ENCODE results near the gene MKS1.

Gene MKS1

DNA sequence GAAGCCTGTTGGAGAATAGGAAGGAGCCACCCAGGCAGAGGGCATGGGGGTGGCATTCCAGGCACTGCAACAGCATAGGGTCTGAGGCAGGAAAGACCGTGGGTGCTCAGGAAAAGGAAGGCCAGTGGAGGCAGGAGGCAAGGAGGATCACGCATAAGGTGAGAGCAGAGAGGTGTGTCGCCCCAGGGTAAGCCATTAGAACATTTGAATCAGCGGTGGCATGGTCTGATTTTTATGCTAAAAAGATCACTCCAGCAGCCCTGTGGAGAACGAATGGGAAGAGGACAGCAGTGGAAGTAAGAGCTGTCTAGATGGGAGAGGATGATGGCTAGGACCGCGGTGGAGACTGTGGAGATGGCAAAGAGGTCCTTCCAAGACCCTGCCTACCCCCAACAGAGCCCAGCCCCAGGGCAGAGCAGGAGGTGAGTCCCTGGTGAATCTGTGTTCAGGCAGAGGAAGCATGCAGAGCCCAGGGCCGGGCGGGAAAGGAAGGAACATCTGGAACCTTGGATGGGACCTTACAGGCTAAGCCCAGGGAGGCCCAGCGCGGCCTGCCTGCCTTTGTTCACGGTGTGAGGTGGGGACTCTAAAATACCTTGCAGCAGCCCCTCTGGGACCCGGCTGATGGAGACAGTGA, 27.2 kb upstream of the MKS1 start:
- ChIA-PET POLR2A (no interaction called here), CTCF (interaction anchor here (6.4 kb wide), 1 partner anchor 9 kb away, joined by 72 read pairs; the partner anchor contains the start of gene LPO)
- DNase-seq (ENCODE audit: low read depth, low spot score), result no peak
- H3K4me3 ChIP-seq (ENCODE audit: low read depth, low read length), result no peak overlapping the region
- TF ChIP-seq, protein P1, sequence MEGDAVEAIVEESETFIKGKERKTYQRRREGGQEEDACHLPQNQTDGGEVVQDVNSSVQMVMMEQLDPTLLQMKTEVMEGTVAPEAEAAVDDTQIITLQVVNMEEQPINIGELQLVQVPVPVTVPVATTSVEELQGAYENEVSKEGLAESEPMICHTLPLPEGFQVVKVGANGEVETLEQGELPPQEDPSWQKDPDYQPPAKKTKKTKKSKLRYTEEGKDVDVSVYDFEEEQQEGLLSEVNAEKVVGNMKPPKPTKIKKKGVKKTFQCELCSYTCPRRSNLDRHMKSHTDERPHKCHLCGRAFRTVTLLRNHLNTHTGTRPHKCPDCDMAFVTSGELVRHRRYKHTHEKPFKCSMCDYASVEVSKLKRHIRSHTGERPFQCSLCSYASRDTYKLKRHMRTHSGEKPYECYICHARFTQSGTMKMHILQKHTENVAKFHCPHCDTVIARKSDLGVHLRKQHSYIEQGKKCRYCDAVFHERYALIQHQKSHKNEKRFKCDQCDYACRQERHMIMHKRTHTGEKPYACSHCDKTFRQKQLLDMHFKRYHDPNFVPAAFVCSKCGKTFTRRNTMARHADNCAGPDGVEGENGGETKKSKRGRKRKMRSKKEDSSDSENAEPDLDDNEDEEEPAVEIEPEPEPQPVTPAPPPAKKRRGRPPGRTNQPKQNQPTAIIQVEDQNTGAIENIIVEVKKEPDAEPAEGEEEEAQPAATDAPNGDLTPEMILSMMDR (IDR thresholded peaks at IDR 0.05; ENCODE audit: insufficient read depth, low read length, missing control alignments), result no peak

DNA sequence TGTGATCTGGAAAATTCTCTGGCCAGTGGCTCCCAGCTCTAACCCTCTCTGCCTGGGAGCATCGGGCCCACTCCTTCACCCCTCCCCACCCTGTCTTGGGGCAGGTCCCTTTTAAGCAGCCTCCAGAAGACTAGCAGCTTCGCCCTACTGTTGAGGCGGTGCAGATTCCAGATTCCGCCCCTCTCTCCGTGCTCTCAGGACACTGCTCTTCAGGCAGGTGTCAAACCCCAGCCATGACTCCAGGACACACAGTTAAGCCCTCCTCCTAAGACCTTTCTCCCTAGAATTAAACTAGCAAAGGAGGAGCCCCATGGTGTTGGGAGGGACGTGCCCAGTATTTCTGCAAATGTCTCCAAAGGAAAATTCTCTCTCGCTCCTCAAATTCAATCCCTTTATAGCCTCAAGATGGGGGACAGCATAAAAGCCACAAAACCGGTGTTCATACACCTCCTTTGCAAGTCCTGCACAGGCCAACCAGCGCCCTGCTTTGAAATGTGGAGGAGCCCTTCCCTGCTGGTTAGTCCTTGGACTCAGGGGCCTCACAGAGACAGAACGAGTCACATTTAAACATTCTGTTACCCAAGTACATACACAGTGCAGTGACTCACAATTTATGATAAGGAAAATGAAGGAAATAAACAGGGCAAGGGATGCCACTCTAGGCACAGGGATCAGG, 26.5 kb upstream of the MKS1 start:
- ChIA-PET POLR2A (interaction anchor here (0.6 kb wide), 1 partner anchor 350 kb away, joined by 3 read pairs; no protein-coding TSS in a partner anchor), CTCF (interaction anchor here (6.4 kb wide), 1 partner anchor 9 kb away, joined by 72 read pairs; the partner anchor contains the start of gene LPO)
- H3K4me3 ChIP-seq (ENCODE audit: low read depth, low read length), result no peak overlapping the region
- DNase-seq (ENCODE audit: low read depth, low spot score), result no peak
- TF ChIP-seq, protein P1 (IDR thresholded peaks at IDR 0.05; ENCODE audit: insufficient read depth, low read length, missing control alignments), result no peak

DNA sequence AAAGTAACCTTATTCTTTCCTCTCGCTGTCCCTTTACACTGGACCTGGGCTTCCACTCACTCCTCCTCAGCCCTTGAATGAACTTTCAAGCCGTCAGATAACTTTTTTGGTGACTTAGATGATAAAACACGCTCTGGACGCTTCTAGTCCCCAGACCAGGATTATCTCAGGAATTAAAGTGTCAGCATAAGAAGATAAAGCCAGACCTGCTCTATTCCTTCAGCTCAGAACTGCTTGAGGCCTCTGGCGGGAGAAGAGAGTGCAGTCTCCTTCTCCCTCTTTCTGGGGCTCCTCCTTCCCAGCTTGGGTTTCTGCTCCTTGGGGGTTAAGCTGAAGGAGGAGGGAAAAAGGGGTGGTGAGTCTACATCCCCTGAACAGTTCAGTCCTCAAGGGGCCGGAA, 25.9 kb upstream of the MKS1 start:
- CTCF ChIA-PET, result no interaction called here
- TF ChIP-seq, protein P1 (IDR thresholded peaks at IDR 0.05; ENCODE audit: insufficient read depth, low read length, missing control alignments), result no peak
- H3K4me3 ChIP-seq (ENCODE audit: low read depth, low read length), result no peak overlapping the region
- POLR2A ChIA-PET, result interaction anchor here (0.6 kb wide), 1 partner anchor 350 kb away, joined by 3 read pairs; no protein-coding TSS in a partner anchor
- DNase-seq (ENCODE audit: low read depth, low spot score), result no peak

DNA sequence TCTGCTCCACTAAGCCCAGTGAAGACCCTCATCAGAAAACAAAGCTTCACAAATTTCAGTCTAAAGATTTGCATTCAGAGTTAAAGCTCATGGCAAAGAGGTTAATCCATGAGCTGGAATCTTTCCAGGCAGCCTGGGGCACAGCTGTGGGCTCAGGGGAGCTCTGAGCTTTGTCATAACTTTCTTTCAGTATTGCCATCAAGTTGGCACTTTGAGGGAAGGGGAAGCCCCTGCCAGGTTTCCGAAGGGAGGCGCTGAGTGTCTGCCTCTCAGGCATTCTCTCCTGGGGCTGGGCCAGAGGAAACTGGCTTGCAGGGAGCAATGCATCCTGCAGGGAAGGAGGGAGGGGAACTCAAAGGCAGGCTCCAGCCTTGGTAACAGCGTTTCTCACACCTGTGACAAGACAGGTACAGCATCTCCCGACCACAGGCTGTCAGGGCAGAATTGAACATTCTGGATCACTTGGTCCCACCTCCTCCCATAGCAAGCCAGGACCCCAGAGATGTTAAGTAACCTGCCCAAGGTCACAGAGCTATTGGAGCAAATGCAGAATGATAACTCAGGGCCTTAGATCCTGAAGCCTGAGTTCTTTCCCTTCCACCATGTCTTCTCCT, 23.2 kb upstream of the MKS1 start:
- ChIA-PET POLR2A (no interaction called here), CTCF (interaction anchor here (1.1 kb wide), 1 partner anchor 8 kb away, joined by 3 read pairs; no protein-coding TSS in a partner anchor)
- DNase-seq (ENCODE audit: low read depth, low spot score), result no peak
- TF ChIP-seq, protein P1 (IDR thresholded peaks at IDR 0.05; ENCODE audit: insufficient read depth, low read length, missing control alignments), result no peak
- no peak overlapping the region for H3K4me3 ChIP-seq (ENCODE audit: low read depth, low read length)

DNA sequence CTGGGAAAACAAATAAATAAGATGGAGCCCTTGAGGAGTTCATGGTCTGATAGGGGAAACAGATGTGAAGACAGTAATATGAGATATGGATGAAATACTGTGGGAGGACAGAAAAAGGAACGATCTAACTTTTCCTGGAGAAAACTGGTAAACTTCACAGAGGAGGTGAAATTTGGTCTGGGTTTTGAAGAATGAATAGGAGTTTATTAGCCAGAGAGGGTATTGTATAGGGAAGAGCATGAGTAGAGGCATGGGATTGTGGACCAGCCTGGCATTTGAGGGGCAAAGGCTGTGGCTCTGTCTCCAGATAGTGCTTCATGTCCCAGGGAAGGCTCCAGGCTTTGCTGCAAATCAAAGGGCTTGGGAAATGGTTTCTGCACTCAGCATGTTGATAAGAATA, 20.9 kb upstream of the MKS1 start:
- CTCF ChIA-PET, result interaction anchor here (6.2 kb wide), 1 partner anchor 9 kb away, joined by 72 read pairs; no protein-coding TSS in a partner anchor
- DNase-seq (ENCODE audit: low read depth, low spot score), result no peak
- POLR2A ChIA-PET, result no interaction called here
- TF ChIP-seq, protein P1 (IDR thresholded peaks at IDR 0.05; ENCODE audit: insufficient read depth, low read length, missing control alignments), result no peak
- H3K4me3 ChIP-seq (ENCODE audit: low read depth, low read length), result no peak overlapping the region

DNA sequence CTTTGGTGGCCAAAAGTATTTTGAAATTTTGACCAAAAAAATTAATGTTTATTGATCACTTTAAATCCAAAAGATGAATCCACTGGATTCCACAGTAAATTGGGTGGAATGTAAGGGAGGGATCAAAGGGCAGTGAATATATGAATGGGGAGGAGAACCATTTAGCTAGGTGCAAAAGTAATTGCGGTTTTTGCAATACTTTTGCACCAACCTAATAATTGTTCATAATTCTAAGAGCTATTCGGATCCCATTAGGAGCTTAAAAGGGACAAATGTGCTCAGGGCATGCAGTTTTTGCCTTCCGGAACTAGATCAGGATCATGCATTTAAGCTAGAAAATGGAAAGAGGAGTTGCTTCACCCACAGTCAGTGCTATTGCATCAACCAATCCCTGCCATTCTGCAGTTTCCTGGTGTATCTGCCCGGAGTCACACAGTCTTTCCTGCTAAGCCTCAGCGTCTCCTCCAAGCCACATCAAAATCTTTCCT, 19.1 kb upstream of the MKS1 start, which contains the start of gene LPO:
LPO (plus strand) TSS at position 438 of the 488 bp plus-strand sequence. CDS start 4,396 bp downstream, outside the sequence.
- TF ChIP-seq, protein P1 (IDR thresholded peaks at IDR 0.05; ENCODE audit: insufficient read depth, low read length, missing control alignments), result no peak
- CTCF ChIA-PET, result interaction anchor here (1.0 to 6.2 kb wide), 3 partner anchors 10 to 12 kb away, joined by 3 to 72 read pairs (median 7); no protein-coding TSS in a partner anchor
- POLR2A ChIA-PET, result no interaction called here
- no peak for DNase-seq (ENCODE audit: low read depth, low spot score)
- H3K4me3 ChIP-seq (ENCODE audit: low read depth, low read length), result no peak within 1 kb of the TSS

Data from AG04449 (cell line).